PC-3 (cell line): ENCODE measurements around the gene ZP1. TPM values are rescaled to one million over a fixed set of nuclear protein-coding genes. Genes with fewer than 3 reads are reported as not detected.

ENCODE experiments used
- ATAC-seq: fragments of 200-7000 bp; cut with Tn5 transposase; 2 replicates; pipeline ENCODE4 v1.9.1; 2020; ENCODE audit warnings: mild to moderate bottlenecking, moderate library complexity
- Bru-seq: library from RNA; stranded (reverse); fragments of 400-500 nt; gene quantifications from one replicate; lab custom pipeline; 2021; lab: Mats Ljungman, UMichigan
- BruChase-seq, 2 experiments: library from RNA; stranded (reverse); fragments of 400-500 nt; gene quantifications; one replicate each; lab custom pipeline; 2021; lab: Mats Ljungman, UMichigan
- BruUV-seq: library from RNA; stranded (reverse); fragments of 400-500 nt; replicated peaks from 2 replicates; lab custom pipeline; 2021; lab: Mats Ljungman, UMichigan
- CTCF ChIA-PET: fragments of 300-600 bp; sonication (Branson Sonifier 250); formaldehyde crosslinking; loops from one replicate; lab custom pipeline; 2022; ENCODE audit warnings: antibody characterized with exemption; lab: Charles Lee
- POLR2A ChIA-PET: fragments of 300-600 bp; sonication (Branson Sonifier 250); formaldehyde crosslinking; loops from one replicate; lab custom pipeline; 2022; ENCODE audit warnings: antibody characterized with exemption; ENCODE audit not compliant: unreplicated experiment; lab: Charles Lee
- DNase-seq: peaks from one replicate; pipeline ENCODE4 v3.0.0-alpha.2; 2015
- H2AFZ ChIP-seq: fragments of 300-600 bp; sonication (generic); 2 replicates; pipeline ENCODE4 v1.6.0; 2016; ENCODE audit warnings: antibody characterized with exemption, low read length
- H3F3A ChIP-seq: fragments of 300-600 bp; sonication (generic); one replicate; pipeline ENCODE4 v1.6.0; 2017; ENCODE audit warnings: antibody characterized with exemption, low read length, control low read depth, mild to moderate bottlenecking; ENCODE audit not compliant: unreplicated experiment
- H3K27ac ChIP-seq: fragments of 300-600 bp; sonication (generic); 2 replicates; pipeline ENCODE4 v1.5.1; 2016; ENCODE audit warnings: mild to moderate bottlenecking, low read length
- H3K27me3 ChIP-seq: fragments of 300-600 bp; sonication (generic); 2 replicates; pipeline ENCODE4 v1.6.1; 2016; ENCODE audit warnings: low read length, mixed read lengths
- H3K36me3 ChIP-seq: fragments of 300-600 bp; sonication (generic); 2 replicates; pipeline ENCODE4 v1.6.1; 2016; ENCODE audit warnings: low read depth, mixed run types, low read length, mixed read lengths
- H3K4me1 ChIP-seq: fragments of 300-600 bp; sonication (generic); 2 replicates; pipeline ENCODE4 v1.5.1; 2016; ENCODE audit warnings: low read length; ENCODE audit not compliant: insufficient read depth
- H3K4me2 ChIP-seq: fragments of 300-600 bp; sonication (generic); 2 replicates; pipeline ENCODE4 v1.6.0; 2016; ENCODE audit warnings: low read length
- H3K4me3 ChIP-seq: fragments of 300-600 bp; sonication (generic); 2 replicates; pipeline ENCODE4 v1.5.1; 2016; ENCODE audit warnings: mild to moderate bottlenecking, low read length, mixed read lengths
- H3K79me2 ChIP-seq: fragments of 300-600 bp; sonication (generic); 2 replicates; pipeline ENCODE4 v1.6.1; 2017; ENCODE audit warnings: low read length, mixed read lengths
- H3K9ac ChIP-seq: fragments of 300-600 bp; sonication (generic); 2 replicates; pipeline ENCODE4 v1.6.0; 2016; ENCODE audit warnings: mild to moderate bottlenecking, low read length
- H3K9me2 ChIP-seq: fragments of 300-600 bp; sonication (generic); replicated peaks from 2 replicates; pipeline ENCODE4 v1.6.1; 2016; ENCODE audit warnings: mixed run types, low read length, mixed read lengths
- H3K9me3 ChIP-seq: fragments of 300-600 bp; sonication (generic); 2 replicates; pipeline ENCODE4 v1.6.1; 2016; ENCODE audit warnings: low read length, mixed read lengths
- H4K20me1 ChIP-seq: fragments of 300-600 bp; sonication (generic); 2 replicates; pipeline ENCODE4 v1.6.1; 2016; ENCODE audit warnings: low read length, mixed read lengths
- EZH2 ChIP-seq: fragments of 300-600 bp; sonication (generic); IDR thresholded peaks from one replicate; pipeline ENCODE4 v1.6.1; 2017; ENCODE audit warnings: antibody characterized with exemption, mild to moderate bottlenecking, low read length; ENCODE audit not compliant: unreplicated experiment
- EZH2phosphoT487 ChIP-seq: fragments of 300-600 bp; sonication (generic); IDR thresholded peaks from 2 replicates; pipeline ENCODE4 v1.6.1; 2018; ENCODE audit warnings: mild to moderate bottlenecking, antibody characterized with exemption, low read length, borderline replicate concordance
- intact Hi-C: fragments of 100-400 bp; cut with micrococcal nuclease; formaldehyde crosslinking; loops from 2 replicates; pipeline ENCODE4 v1.9.0; 2023
- long read RNA-seq: library from polyadenylated mRNA; unstranded; transcript quantifications from one replicate; pipeline ENCODE4 v2.0.0, GENCODE V29; 2021; ENCODE audit not compliant: unreplicated experiment
- total RNA-seq: library from RNA; depleted of rRNA; stranded (reverse); fragments of >200 nt; gene quantifications from 2 replicates; pipeline ENCODE4 v1.2.3, GENCODE V29; 2014; rRNA removed
- TF ChIP-seq, protein P1 (sequence below): fragments of 300-600 bp; sonication (generic); conservative IDR thresholded peaks from 2 replicates; pipeline ENCODE4 v1.5.1; 2017; ENCODE audit warnings: antibody characterized with exemption, low read depth, mild to moderate bottlenecking, low read length

Gene ZP1, protein sequence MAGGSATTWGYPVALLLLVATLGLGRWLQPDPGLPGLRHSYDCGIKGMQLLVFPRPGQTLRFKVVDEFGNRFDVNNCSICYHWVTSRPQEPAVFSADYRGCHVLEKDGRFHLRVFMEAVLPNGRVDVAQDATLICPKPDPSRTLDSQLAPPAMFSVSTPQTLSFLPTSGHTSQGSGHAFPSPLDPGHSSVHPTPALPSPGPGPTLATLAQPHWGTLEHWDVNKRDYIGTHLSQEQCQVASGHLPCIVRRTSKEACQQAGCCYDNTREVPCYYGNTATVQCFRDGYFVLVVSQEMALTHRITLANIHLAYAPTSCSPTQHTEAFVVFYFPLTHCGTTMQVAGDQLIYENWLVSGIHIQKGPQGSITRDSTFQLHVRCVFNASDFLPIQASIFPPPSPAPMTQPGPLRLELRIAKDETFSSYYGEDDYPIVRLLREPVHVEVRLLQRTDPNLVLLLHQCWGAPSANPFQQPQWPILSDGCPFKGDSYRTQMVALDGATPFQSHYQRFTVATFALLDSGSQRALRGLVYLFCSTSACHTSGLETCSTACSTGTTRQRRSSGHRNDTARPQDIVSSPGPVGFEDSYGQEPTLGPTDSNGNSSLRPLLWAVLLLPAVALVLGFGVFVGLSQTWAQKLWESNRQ
- total RNA-seq (not detected in 2 replicates), Bru-seq, nascent RNA (percentile 8 among the genes with signal in this experiment), BruChase-seq, experiment 1, labeled RNA remaining after a 6-hour chase (percentile 12 among the genes with signal in this experiment), BruChase-seq, experiment 2, labeled RNA remaining after a 2-hour chase (percentile 17 among the genes with signal in this experiment)
- long read RNA-seq: 0 reads

DNA sequence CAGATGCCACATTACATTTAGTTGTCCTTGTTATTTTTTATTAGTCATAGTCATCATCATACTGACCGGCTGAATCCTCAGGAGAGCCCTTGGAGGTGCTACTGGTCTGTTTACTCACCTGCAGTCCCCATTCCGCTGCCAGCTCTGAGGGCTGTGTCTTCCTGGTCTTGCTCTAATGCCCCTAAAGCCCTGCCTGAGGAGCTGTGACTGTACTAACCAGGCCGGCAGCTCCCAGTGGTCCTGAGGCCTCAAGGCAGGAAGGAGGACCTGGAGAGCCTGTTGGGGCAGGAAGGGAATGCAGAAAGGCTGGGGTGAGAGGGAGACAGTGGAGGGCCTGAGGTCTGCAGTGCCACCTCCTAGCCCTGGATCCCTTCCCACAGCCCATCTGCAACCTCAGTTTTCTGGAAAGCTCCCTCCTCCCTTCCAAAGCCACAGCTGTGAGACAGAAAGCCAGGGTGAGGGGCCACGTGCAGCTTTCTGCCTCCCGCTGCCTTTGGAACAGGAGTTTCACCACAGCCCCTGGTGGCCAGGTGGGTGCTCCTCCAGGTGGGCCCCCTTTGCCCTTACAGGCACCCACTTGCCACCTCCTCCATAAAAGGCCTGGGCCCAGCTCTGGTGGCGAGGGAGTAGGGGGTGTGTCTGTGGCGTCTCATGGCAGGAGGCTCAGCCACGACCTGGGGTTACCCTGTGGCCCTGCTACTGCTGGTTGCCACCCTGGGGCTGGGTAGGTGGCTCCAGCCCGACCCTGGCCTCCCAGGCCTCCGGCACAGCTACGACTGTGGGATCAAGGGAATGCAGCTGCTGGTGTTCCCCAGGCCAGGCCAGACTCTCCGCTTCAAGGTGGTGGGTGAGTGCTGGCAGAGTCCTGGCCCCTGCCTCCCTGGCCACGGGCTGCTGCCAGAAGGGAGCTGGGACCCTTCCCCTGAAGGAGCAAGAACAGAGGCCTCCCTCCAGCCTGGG is at the start of gene ZP1:
ZP1 (plus strand) TSS at position 632 of the 960 bp plus-strand sequence; CDS start at position 652, 20 bp downstream.
- H3K4me2 ChIP-seq: no peak within 1 kb of the TSS
- BruUV-seq: no TSS peak
- no peaks in the 10 kb centered on the region for H3K9me3 ChIP-seq
- H3K36me3 ChIP-seq: no peaks in the 10 kb centered on the region
- intact Hi-C loops: no loop called here
- ChIA-PET CTCF (no interaction called here), POLR2A (no interaction called here)
- H3K4me1 ChIP-seq: peaks cover 11% of the 10 kb centered on the region
- H3K79me2 ChIP-seq: no peaks in the 10 kb centered on the region
- H3K4me3 ChIP-seq: no peak within 1 kb of the TSS
- TF ChIP-seq EZH2phosphoT487 (no peak), EZH2 (no peak)
- TF ChIP-seq, protein P1, sequence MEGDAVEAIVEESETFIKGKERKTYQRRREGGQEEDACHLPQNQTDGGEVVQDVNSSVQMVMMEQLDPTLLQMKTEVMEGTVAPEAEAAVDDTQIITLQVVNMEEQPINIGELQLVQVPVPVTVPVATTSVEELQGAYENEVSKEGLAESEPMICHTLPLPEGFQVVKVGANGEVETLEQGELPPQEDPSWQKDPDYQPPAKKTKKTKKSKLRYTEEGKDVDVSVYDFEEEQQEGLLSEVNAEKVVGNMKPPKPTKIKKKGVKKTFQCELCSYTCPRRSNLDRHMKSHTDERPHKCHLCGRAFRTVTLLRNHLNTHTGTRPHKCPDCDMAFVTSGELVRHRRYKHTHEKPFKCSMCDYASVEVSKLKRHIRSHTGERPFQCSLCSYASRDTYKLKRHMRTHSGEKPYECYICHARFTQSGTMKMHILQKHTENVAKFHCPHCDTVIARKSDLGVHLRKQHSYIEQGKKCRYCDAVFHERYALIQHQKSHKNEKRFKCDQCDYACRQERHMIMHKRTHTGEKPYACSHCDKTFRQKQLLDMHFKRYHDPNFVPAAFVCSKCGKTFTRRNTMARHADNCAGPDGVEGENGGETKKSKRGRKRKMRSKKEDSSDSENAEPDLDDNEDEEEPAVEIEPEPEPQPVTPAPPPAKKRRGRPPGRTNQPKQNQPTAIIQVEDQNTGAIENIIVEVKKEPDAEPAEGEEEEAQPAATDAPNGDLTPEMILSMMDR: no peak
- H3K27ac ChIP-seq: no peak within 1 kb of the TSS
- no peaks in the 10 kb centered on the region for H3F3A ChIP-seq
- no peak within 1 kb of the TSS for H3K9ac ChIP-seq
- H3K9me2 ChIP-seq: no peaks in the 10 kb centered on the region
- peak; percentile 47 for DNase-seq
- H2AFZ ChIP-seq: no peak within 1 kb of the TSS
- H4K20me1 ChIP-seq: no peaks in the 10 kb centered on the region
- peak; percentile 53 for ATAC-seq
- H3K27me3 ChIP-seq: no peaks in the 10 kb centered on the region

DNA sequence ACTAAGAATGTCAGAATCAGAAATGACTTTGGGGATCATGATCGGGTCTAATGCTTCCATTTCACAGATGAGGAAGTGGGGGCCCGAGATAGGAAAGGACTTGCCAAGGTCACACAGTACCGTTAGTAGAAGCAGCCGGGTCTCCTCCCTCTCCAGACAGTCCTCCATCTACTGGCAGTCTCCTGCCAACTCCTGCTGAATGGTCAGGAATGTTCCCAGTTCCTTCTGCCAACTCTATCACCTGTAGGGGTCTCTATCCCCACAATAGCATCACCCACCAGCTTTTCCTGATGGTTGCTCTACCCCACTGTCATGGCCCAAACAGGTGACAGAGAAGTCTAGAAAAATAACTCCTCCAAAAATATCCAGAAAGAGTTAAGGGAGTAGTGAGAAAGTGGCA is 49.3 kb upstream of the ZP1 start:
- BruUV-seq: no TSS peak
- ChIA-PET CTCF (no interaction called here), POLR2A (interaction anchor here (0.7 kb wide), 1 partner anchor 57 kb away, joined by 3 read pairs; no protein-coding TSS in a partner anchor)
- H3F3A ChIP-seq: no peaks in the 10 kb centered on the region
- TF ChIP-seq, protein P1: no peak
- no peak for TF ChIP-seq EZH2
- no peak for TF ChIP-seq EZH2phosphoT487
- ATAC-seq: no peak
- no peak overlapping the region for H3K4me2 ChIP-seq
- no peaks in the 10 kb centered on the region for H3K9me2 ChIP-seq
- H3K9me3 ChIP-seq: peaks cover 9% of the 10 kb centered on the region
- no peaks in the 10 kb centered on the region for H3K4me1 ChIP-seq
- no peak overlapping the region for H3K9ac ChIP-seq
- no peak for DNase-seq
- H3K27me3 ChIP-seq: no peaks in the 10 kb centered on the region
- no peaks in the 10 kb centered on the region for H4K20me1 ChIP-seq
- no peak overlapping the region for H3K4me3 ChIP-seq
- no peak overlapping the region for H3K27ac ChIP-seq
- no peak overlapping the region for H2AFZ ChIP-seq
- intact Hi-C loops: no loop called here
- H3K79me2 ChIP-seq: no peaks in the 10 kb centered on the region
- H3K36me3 ChIP-seq: no peaks in the 10 kb centered on the region
